Fibroblast of mammary gland (primary cell): ENCODE data around the gene BICDL2.
"Not testable (repeated sequence)": the region's sequence is repeated elsewhere in the genome, so short reads cannot be mapped to it uniquely, and the experiment has no call there.

ENCODE experiments used
- DNase-seq: peaks from one replicate; pipeline ENCODE4 v3.0.0-alpha.2; 2010; ENCODE audit warnings: low read depth
- H3K4me3 ChIP-seq: 2 replicates; pipeline ENCODE4 v1.5.1; 2011; ENCODE audit warnings: low read depth, mild to moderate bottlenecking, low read length, moderate library complexity; ENCODE audit not compliant: control insufficient read depth
- TF ChIP-seq, protein P1 (sequence below): conservative IDR thresholded peaks from 2 replicates; pipeline ENCODE4 v1.5.1; 2011; ENCODE audit warnings: low read depth, low read length, inconsistent platforms; ENCODE audit not compliant: control insufficient read depth, insufficient read depth

Gene BICDL2

DNA sequence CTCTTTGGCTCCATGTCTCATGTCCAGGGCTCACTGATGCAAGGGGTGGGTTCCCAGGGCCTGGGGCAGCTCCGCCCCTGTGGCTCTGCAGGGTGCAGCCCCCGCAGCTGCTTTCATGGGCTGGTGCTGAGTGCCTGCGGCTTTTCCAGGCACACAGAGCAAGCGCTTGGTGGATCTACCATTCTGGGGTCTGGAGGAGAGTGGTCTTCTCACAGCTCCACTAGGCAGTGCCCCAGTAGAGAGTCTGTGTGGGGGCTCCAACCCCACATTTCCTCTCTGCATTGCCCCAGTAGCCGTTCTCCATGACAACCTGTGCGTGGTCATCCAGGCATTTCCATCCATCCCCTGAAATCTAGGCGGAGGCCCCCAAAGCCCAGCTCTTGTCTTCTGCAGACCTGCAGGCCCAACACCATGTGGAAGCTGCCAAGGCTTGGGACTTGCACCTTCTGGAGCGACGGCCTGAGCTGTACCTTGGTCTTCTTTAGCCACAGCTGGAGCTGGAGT, 33.9 kb upstream of the BICDL2 start:
- DNase-seq = no peak
- TF ChIP-seq, protein P1, sequence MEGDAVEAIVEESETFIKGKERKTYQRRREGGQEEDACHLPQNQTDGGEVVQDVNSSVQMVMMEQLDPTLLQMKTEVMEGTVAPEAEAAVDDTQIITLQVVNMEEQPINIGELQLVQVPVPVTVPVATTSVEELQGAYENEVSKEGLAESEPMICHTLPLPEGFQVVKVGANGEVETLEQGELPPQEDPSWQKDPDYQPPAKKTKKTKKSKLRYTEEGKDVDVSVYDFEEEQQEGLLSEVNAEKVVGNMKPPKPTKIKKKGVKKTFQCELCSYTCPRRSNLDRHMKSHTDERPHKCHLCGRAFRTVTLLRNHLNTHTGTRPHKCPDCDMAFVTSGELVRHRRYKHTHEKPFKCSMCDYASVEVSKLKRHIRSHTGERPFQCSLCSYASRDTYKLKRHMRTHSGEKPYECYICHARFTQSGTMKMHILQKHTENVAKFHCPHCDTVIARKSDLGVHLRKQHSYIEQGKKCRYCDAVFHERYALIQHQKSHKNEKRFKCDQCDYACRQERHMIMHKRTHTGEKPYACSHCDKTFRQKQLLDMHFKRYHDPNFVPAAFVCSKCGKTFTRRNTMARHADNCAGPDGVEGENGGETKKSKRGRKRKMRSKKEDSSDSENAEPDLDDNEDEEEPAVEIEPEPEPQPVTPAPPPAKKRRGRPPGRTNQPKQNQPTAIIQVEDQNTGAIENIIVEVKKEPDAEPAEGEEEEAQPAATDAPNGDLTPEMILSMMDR = no peak
- H3K4me3 ChIP-seq = no peak overlapping the region

- DNase-seq, H3K4me3 ChIP-seq: not testable (repeated sequence)
These were observed 32.4 kb upstream of the BICDL2 start for GRCh38 chr16:3069146-3069545.

- H3K4me3 ChIP-seq = no peak overlapping the region
- TF ChIP-seq, protein P1 = no peak
- no peak for DNase-seq
These were observed 31.7 kb upstream of the BICDL2 start for GRCh38 chr16:3068487-3068886.

DNA sequence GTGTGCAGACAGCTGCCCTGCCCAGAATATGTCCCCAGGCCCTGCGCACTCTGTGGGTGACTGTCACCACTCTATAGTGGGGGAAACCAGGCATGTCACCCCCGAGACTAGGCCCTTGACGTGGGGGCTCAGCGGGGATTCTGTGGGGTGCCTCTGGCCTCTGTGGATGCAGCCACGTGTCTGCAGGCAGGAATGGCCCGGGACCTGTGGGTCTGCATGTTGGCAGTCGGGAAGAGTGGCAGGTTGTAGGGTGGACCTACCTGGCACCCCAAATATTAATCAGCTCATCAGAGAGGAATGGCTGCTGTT, 29.6 kb upstream of the BICDL2 start:
- H3K4me3 ChIP-seq = no peak overlapping the region
- TF ChIP-seq, protein P1 = no peak
- no peak for DNase-seq

DNA sequence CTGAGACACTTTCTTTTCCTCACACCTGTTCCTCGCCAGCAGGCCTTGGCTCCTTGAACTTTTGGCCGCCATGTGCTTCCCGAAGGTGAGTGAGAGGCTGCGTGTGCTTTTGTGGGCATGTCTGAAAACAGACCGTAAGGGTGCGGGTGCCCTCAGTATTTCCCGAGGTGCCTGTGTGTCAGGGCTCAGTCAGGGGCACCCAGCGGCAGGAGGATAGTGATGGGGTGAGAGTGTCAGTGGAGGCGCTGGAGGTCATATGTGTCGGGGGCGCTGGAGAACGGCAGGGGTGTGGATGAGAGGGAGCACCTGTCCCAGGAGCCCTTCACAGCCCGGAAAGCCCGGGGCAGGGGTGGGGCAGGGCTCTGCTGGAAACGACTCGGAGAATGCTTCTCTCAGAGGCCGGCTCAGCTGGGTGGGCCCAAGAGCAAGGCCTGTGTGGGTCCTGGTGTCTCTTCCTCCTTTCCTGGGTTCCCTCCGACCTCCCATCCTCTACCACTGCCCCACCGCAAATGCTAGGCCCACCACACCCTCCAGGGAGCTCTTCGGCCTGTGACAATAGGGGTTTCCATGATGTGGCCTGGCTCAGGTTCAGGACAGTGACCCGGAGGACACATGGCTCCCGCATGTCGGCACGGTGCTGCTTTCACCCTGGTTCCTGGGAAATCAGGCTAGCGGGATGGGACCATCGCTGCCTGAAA, 29.1 kb upstream of the BICDL2 start:
- DNase-seq = no peak
- TF ChIP-seq, protein P1 = no peak
- H3K4me3 ChIP-seq = peak overlapping the region; percentile 7

DNA sequence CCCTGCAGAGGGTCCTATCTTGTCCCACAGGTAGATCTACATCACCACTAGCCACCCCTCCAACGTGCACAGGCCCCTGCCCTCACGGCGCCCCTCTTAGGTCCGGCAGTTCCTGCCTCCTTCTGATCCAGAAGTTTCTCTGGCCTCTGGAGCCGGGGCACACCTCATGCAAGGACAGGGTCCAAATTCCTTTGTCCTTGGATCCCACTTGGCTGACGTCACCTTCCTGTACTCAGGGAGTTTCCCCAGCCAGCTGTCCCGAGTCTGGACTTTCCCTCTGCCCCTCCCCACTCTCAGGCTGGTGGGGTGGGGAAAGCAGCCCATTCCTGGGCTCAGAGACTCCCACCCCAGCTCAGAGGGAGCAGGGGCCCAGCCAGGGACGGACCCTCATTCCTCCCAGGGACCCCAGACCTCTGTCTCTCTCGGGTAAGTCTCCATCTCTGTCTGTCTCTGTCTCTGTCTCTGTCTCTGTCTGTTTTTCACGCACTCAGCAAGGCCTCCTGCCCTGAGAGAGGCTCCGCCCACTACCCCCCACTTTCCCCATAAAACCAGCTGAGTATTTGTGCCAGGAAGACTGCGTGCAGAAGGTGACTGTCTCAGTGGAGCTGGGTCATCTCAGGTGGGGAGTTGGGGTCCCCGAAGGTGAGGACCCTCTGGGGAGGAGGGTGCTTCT, 28.5 kb upstream of the BICDL2 start, which contains the start of gene IL32:
TSS of gene IL32 (plus strand) at position 572 of the 673 bp plus-strand sequence. CDS start 172 bp downstream, outside the sequence.
- peak; percentile 54 for DNase-seq

GRCh38 chr16:3063625-3064386, 27.1 kb upstream of the BICDL2 start:
- TF ChIP-seq, protein P1 = no peak
- no peak for DNase-seq
- no peak overlapping the region for H3K4me3 ChIP-seq

More for the DNA sequence above, 28.5 kb upstream of the BICDL2 start, which contains the start of gene IL32:
- TF ChIP-seq, protein P1 = no peak
- peak within 1 kb of the TSS; percentile 7 for H3K4me3 ChIP-seq
